ENCODE results near the gene CHRM4. TPM values are rescaled to one million over a fixed set of nuclear protein-coding genes. Genes with fewer than 3 reads are reported as not detected.

The CHRM4 gene
- total and polyA plus RNA-seq, 2 of the 13 experiments (the other 11 are each of a cell fraction or from before 2014, with no cell fraction given) = 0.13 to 0.21 TPM

DNA sequence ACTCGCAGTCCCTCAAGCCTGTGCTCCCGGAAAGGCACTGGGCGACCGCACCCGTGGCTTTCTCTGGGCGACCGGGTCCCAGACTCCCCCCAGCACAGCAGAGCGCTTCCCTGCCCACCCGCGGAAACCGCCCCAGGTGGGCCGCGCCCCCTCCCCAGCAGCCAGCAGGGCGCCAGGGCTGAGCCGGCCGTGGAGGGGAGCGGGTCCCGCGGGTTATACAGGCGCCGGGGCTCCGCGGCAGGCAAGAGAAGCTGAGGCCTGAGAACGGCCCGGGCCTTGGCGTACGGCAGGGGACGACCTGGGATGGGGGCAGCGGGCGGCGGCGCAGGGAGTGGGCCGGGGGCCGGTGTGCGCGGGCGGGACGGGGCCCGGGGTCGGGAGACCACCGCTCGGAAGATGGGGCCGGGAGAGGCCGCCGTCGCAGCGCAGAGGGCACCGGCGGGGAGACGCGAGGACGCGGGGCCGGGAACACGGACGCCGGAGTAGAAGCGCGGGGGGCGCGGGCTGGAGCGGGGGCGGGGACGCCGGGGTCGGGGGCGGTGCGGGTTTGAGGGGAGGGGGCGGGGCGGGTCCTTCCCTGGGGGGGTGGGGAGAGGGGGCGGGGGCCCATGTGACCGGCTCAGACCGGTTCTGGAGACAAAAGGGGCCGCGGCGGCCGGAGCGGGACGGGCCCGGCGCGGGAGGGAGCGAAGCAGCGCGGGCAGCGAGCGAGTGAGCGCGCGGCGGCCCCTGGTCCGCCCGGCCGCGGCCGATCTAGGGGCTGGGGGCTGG is 10.3 kb downstream of the CHRM4 start, which contains the start of gene MDK (continued):
- TF ChIP-seq, protein P1, sequence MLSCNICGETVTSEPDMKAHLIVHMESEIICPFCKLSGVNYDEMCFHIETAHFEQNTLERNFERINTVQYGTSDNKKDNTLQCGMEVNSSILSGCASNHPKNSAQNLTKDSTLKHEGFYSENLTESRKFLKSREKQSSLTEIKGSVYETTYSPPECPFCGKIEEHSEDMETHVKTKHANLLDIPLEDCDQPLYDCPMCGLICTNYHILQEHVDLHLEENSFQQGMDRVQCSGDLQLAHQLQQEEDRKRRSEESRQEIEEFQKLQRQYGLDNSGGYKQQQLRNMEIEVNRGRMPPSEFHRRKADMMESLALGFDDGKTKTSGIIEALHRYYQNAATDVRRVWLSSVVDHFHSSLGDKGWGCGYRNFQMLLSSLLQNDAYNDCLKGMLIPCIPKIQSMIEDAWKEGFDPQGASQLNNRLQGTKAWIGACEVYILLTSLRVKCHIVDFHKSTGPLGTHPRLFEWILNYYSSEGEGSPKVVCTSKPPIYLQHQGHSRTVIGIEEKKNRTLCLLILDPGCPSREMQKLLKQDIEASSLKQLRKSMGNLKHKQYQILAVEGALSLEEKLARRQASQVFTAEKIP (CRISPR knock-in tag; IDR thresholded peaks at IDR 0.05; ENCODE audit: borderline replicate concordance) = no peak
- TF ChIP-seq ZBTB10 (CRISPR knock-in tag; IDR thresholded peaks at IDR 0.05; ENCODE audit: borderline replicate concordance) (peak; percentile 26; the same call in 1 of the 2 replicates), HOXD1 (CRISPR knock-in tag; IDR thresholded peaks at IDR 0.05) (0 out of 2 replicates have a peak, but pooled peaks have one; percentile 23), ZBTB8A (CRISPR knock-in tag; IDR thresholded peaks at IDR 0.05; ENCODE audit: borderline replicate concordance, low read depth) (no peak), ZNF275 (CRISPR knock-in tag; IDR thresholded peaks at IDR 0.05; ENCODE audit: borderline replicate concordance) (no peak), TAF15 (IDR thresholded peaks at IDR 0.05; ENCODE audit: low read depth, low read length, poor library complexity, severe bottlenecking) (no peak), ZNF639 (CRISPR knock-in tag; conservative IDR thresholded peaks at IDR 0.05) (0 out of 2 replicates have a peak, but pooled peaks have one; percentile 24), ZNF17 (CRISPR knock-in tag; IDR thresholded peaks at IDR 0.05) (no peak), ZFP82 (CRISPR knock-in tag; IDR thresholded peaks at IDR 0.05; ENCODE audit: borderline replicate concordance) (no peak), ZFP1 (CRISPR knock-in tag; IDR thresholded peaks at IDR 0.05) (no peak), ZFY (CRISPR knock-in tag; IDR thresholded peaks at IDR 0.05) (peak; percentile 49)
- TF ChIP-seq, protein P2, sequence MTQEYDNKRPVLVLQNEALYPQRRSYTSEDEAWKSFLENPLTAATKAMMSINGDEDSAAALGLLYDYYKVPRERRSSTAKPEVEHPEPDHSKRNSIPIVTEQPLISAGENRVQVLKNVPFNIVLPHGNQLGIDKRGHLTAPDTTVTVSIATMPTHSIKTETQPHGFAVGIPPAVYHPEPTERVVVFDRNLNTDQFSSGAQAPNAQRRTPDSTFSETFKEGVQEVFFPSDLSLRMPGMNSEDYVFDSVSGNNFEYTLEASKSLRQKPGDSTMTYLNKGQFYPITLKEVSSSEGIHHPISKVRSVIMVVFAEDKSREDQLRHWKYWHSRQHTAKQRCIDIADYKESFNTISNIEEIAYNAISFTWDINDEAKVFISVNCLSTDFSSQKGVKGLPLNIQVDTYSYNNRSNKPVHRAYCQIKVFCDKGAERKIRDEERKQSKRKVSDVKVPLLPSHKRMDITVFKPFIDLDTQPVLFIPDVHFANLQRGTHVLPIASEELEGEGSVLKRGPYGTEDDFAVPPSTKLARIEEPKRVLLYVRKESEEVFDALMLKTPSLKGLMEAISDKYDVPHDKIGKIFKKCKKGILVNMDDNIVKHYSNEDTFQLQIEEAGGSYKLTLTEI (CRISPR knock-in tag; conservative IDR thresholded peaks at IDR 0.05) = no peak
- TF ChIP-seq, protein P3, sequence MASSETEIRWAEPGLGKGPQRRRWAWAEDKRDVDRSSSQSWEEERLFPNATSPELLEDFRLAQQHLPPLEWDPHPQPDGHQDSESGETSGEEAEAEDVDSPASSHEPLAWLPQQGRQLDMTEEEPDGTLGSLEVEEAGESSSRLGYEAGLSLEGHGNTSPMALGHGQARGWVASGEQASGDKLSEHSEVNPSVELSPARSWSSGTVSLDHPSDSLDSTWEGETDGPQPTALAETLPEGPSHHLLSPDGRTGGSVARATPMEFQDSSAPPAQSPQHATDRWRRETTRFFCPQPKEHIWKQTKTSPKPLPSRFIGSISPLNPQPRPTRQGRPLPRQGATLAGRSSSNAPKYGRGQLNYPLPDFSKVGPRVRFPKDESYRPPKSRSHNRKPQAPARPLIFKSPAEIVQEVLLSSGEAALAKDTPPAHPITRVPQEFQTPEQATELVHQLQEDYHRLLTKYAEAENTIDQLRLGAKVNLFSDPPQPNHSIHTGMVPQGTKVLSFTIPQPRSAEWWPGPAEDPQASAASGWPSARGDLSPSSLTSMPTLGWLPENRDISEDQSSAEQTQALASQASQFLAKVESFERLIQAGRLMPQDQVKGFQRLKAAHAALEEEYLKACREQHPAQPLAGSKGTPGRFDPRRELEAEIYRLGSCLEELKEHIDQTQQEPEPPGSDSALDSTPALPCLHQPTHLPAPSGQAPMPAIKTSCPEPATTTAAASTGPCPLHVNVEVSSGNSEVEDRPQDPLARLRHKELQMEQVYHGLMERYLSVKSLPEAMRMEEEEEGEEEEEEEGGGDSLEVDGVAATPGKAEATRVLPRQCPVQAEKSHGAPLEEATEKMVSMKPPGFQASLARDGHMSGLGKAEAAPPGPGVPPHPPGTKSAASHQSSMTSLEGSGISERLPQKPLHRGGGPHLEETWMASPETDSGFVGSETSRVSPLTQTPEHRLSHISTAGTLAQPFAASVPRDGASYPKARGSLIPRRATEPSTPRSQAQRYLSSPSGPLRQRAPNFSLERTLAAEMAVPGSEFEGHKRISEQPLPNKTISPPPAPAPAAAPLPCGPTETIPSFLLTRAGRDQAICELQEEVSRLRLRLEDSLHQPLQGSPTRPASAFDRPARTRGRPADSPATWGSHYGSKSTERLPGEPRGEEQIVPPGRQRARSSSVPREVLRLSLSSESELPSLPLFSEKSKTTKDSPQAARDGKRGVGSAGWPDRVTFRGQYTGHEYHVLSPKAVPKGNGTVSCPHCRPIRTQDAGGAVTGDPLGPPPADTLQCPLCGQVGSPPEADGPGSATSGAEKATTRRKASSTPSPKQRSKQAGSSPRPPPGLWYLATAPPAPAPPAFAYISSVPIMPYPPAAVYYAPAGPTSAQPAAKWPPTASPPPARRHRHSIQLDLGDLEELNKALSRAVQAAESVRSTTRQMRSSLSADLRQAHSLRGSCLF (CRISPR knock-in tag; IDR thresholded peaks at IDR 0.05; ENCODE audit: borderline replicate concordance) = no peak
